HepG2 (cell line): Measurements from ENCODE around the gene FRAS1. TPM values are rescaled to one million over a fixed set of nuclear protein-coding genes. Genes with fewer than 3 reads are reported as not detected.

ENCODE experiments used
- ATAC-seq: fragments of 200-7000 bp; cut with Tn5 transposase; 3 replicates; pipeline ENCODE4 v1.9.1; 2020; ENCODE audit warnings: mild to moderate bottlenecking, moderate library complexity
- BruUV-seq: library from RNA; stranded (reverse); fragments of 400-500 nt; replicated peaks from 2 replicates; lab custom pipeline; 2021; lab: Mats Ljungman, UMichigan
- CTCF ChIA-PET: fragments of 300-600 bp; formaldehyde crosslinking; extraction: SDS; loops from one replicate; lab custom pipeline; 2021; ENCODE audit warnings: low total read pairs, inconsistent platforms, low intra/inter-chr PET ratio; lab: Yijun Ruan, JAX
- POLR2A ChIA-PET: fragments of 350-600 bp; sonication (Branson Sonifier 250); formaldehyde crosslinking; loops from one replicate; lab custom pipeline; 2020; ENCODE audit warnings: antibody characterized with exemption, inconsistent platforms; lab: Yijun Ruan, JAX
- DNase-seq: peaks from one replicate; pipeline ENCODE4 v3.0.0-alpha.2; 2015; ENCODE audit warnings: low spot score
- FAIRE-seq: peaks from 3 replicates; lab custom pipeline; 2011; peaks lifted over from hg19 to GRCh38; lab: Jason Lieb, UNC
- H2AFZ ChIP-seq: one replicate; pipeline ENCODE4 v1.6.1; 2011; ENCODE audit warnings: low read length, inconsistent platforms
- H3K27ac ChIP-seq: fragments of 300-600 bp; 3 replicates; pipeline ENCODE4 v1.8.0; 2011; ENCODE audit warnings: mixed run types, mild to moderate bottlenecking, mixed read lengths, low read length, inconsistent platforms; ENCODE audit not compliant: insufficient read depth; ENCODE audit errors: extremely low read length
- H3K27me3 ChIP-seq, 2 experiments: fragments of 200-600 bp in 1 of 2; 2 replicates in 1 of 2; 3 replicates in 1 of 2; pipeline versions ENCODE4 v1.6.0 to v1.8.0; 2011; ENCODE audit warnings: low read length in 2 of 2, mild to moderate bottlenecking in 2 of 2, moderate library complexity in 2 of 2, inconsistent platforms in 1 of 2; ENCODE audit not compliant: insufficient read depth in 2 of 2, control insufficient read depth in 1 of 2
- H3K36me3 ChIP-seq, 2 experiments: fragments of 200-600 bp in 1 of 2; replicated peaks in 1 of 2; 2 replicates in 1 of 2; 3 replicates in 1 of 2; pipeline versions ENCODE4 v1.5.1 to v1.8.0; 2011; ENCODE audit warnings: low read length in 2 of 2, inconsistent platforms in 1 of 2; ENCODE audit not compliant: insufficient read depth in 2 of 2, control insufficient read depth in 1 of 2
- H3K4me1 ChIP-seq: 2 replicates; pipeline ENCODE4 v1.5.1; 2012; ENCODE audit warnings: low read length, inconsistent platforms; ENCODE audit not compliant: insufficient read depth
- H3K4me2 ChIP-seq: 2 replicates; pipeline ENCODE4 v1.6.0; 2011; ENCODE audit warnings: low read depth, low read length, inconsistent platforms
- H3K4me3 ChIP-seq, 3 experiments: fragments of 200-600 bp in 1 of 3; sonication (generic), shearing (Covaris generic) in 1 of 3; replicated peaks in 1 of 3; 2 replicates each; pipeline ENCODE4 v1.5.1; 2011 to 2016; ENCODE audit warnings: low read length in 3 of 3, inconsistent platforms in 2 of 3, low read depth in 2 of 3, mild to moderate bottlenecking in 2 of 3, control low read depth in 1 of 3, mixed read lengths in 1 of 3; ENCODE audit not compliant: insufficient read depth in 1 of 3
- H3K79me2 ChIP-seq: one replicate; pipeline ENCODE4 v1.6.1; 2011; ENCODE audit warnings: low read length, inconsistent platforms; ENCODE audit not compliant: insufficient read depth
- H3K9ac ChIP-seq: 2 replicates; pipeline ENCODE4 v1.6.0; 2011; ENCODE audit warnings: mild to moderate bottlenecking, low read depth, low read length, inconsistent platforms; ENCODE audit not compliant: insufficient read depth
- H3K9me3 ChIP-seq: 2 replicates; pipeline ENCODE4 v1.5.1; 2012; ENCODE audit warnings: mild to moderate bottlenecking, low read length
- H4K20me1 ChIP-seq: 2 replicates; pipeline ENCODE4 v1.6.0; 2011; ENCODE audit warnings: inconsistent platforms, mild to moderate bottlenecking, low read length, moderate library complexity; ENCODE audit not compliant: insufficient read depth
- ISX ChIP-seq: sonication (generic); formaldehyde crosslinking; conservative IDR thresholded peaks from 2 replicates; pipeline ENCODE4 v1.5.0; 2020; ENCODE audit warnings: missing genetic modification reagents
- SOX5 ChIP-seq: IDR thresholded peaks from 2 replicates; pipeline ENCODE4 v1.6.1; 2016; ENCODE audit warnings: borderline replicate concordance
- ZNF879 ChIP-seq: sonication (generic); formaldehyde crosslinking; IDR thresholded peaks from 2 replicates; pipeline ENCODE4 v1.8.1; 2023; ENCODE audit warnings: missing genetic modification reagents
- WGBS: methylation state at CpG from one replicate; pipeline ENCODE4 v1.1.6; 2017; ENCODE audit warnings: low lambda C conversion rate; 5-methylcytosine and 5-hydroxymethylcytosine counted together
- in situ Hi-C: cut with HindIII; loops from 2 replicates; pipeline ENCODE4 v1.10.0; 2017; ENCODE audit warnings: low pct_unique_long_range_greater_than_20kb; ENCODE audit not compliant: extremely low pct_ligation_motif_present
- intact Hi-C: fragments of 100-400 bp; cut with micrococcal nuclease; formaldehyde crosslinking; loops from one replicate; pipeline ENCODE4 v1.10.0; 2022; ENCODE audit not compliant: unreplicated experiment
- polyA plus RNA-seq, 8 experiments: library from polyadenylated mRNA; depleted of rRNA in 3 of 8; stranded (reverse) in 7 of 8; unstranded in 1 of 8; fragments of >200 nt; fragmentation: Illumina TruSeq in 4 of 8; extraction: Trizol in 4 of 8; gene quantifications; 2 replicates each; pipeline versions ENCODE4 v1.2.1 to v1.2.3, GENCODE V29; 2011 to 2016; ENCODE audit warnings: low read depth in 4 of 8, missing spikeins in 1 of 8, mixed read lengths in 1 of 8; ENCODE audit not compliant: insufficient read depth in 1 of 8
- total RNA-seq, 5 experiments: library from RNA; depleted of rRNA; stranded (reverse); fragments of >200 nt; fragmentation: Illumina TruSeq; extraction: Trizol; gene quantifications; 2 replicates each; pipeline ENCODE4 v1.2.3, GENCODE V29; 2016; ENCODE audit warnings: low read depth in 1 of 5
- TF ChIP-seq, protein P1 (sequence below): sonication (generic); formaldehyde crosslinking; IDR thresholded peaks from 2 replicates; pipeline ENCODE4; 2020; ENCODE audit warnings: missing genetic modification reagents, mild to moderate bottlenecking, borderline replicate concordance

The FRAS1 gene
- total and polyA plus RNA-seq, 2 of the 13 experiments (the other 11 are each of a cell fraction or from before 2014, with no cell fraction given) = 22.5 to 31.6 TPM

DNA sequence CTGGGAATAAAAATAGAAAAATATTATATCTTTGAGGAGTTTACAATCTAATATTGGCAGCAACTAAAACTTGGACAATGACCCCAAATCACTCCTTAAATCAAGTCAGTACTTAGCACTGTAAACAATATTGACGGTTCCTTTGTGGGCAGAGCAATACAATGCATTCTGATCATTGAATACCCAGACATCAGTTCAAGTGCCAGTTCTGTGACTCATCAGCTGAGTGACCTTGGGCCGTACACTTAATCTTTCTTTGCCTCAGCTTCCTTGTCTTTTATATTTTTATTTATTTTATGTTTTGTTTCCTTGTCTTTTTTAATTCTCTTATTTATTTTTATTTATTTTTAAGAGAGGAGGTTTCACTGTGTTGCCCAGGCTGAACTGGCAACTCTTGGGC is 382.2 kb downstream of the FRAS1 start:
- Histone ChIP-seq H3K4me2 (no peak overlapping the region), H3K9ac (no peak overlapping the region), H3K9me3 (no peaks in the 10 kb centered on the region), H3K4me1 (no peaks in the 10 kb centered on the region), H2AFZ (no peak overlapping the region), H3K27ac (no peak overlapping the region), H3K36me3 (peaks cover 12 to 38% of the 10 kb centered on the region in 2 experiments), H3K27me3 (no peaks in the 10 kb centered on the region), H4K20me1 (no peaks in the 10 kb centered on the region), H3K79me2 (no peaks in the 10 kb centered on the region), H3K4me3 (no peak overlapping the region)
- ChIA-PET CTCF (no interaction called here), POLR2A (no interaction called here)
- no peak for TF ChIP-seq SOX5 (CRISPR knock-in tag)
- no peak for TF ChIP-seq ISX (CRISPR knock-in tag)
- 78% methylated on average over 2 of the region's 2 CpGs for WGBS
- in situ Hi-C loops (no loop called here), intact Hi-C loops (no loop called here)
- no peak for ATAC-seq
- DNase-seq = no peak
- no peak for FAIRE-seq
- BruUV-seq = no TSS peak

DNA sequence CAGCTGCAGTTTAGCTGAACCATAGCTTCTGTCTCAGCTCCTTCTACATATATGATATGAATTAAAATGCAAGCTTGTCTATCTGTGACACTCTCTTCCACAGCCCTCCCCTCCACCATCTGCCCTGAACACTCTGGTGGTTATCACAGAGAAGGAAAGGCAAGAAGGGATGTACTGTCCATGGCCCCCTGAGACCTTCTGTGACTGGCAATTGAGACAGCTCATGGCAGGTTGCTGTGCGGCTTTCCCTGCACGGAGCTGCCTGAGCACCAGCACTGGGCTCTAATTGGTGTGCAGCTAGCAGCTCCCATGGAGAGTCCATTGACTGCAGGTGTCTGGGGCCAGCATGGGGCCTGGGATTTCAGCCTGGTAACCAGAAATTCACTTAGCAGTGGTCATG is 384.6 kb downstream of the FRAS1 start:
- H3K4me2 ChIP-seq = no peak overlapping the region
- DNase-seq (no peak), FAIRE-seq (no peak), ATAC-seq (no peak)
- no peaks in the 10 kb centered on the region for H4K20me1 ChIP-seq
- H3K36me3 ChIP-seq = peaks cover 15 to 59% of the 10 kb centered on the region in 2 experiments
- no peaks in the 10 kb centered on the region for H3K27me3 ChIP-seq
- whole genome bisulfite sequencing = 100% methylated on average over 2 of the region's 2 CpGs
- intact Hi-C loops = no loop called here
- H3K9ac ChIP-seq = no peak overlapping the region
- no peak overlapping the region for H2AFZ ChIP-seq
- TF ChIP-seq, protein P1, sequence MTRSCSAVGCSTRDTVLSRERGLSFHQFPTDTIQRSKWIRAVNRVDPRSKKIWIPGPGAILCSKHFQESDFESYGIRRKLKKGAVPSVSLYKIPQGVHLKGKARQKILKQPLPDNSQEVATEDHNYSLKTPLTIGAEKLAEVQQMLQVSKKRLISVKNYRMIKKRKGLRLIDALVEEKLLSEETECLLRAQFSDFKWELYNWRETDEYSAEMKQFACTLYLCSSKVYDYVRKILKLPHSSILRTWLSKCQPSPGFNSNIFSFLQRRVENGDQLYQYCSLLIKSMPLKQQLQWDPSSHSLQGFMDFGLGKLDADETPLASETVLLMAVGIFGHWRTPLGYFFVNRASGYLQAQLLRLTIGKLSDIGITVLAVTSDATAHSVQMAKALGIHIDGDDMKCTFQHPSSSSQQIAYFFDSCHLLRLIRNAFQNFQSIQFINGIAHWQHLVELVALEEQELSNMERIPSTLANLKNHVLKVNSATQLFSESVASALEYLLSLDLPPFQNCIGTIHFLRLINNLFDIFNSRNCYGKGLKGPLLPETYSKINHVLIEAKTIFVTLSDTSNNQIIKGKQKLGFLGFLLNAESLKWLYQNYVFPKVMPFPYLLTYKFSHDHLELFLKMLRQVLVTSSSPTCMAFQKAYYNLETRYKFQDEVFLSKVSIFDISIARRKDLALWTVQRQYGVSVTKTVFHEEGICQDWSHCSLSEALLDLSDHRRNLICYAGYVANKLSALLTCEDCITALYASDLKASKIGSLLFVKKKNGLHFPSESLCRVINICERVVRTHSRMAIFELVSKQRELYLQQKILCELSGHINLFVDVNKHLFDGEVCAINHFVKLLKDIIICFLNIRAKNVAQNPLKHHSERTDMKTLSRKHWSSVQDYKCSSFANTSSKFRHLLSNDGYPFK (CRISPR knock-in tag) = no peak
- no peak for TF ChIP-seq ZNF879
- no TSS peak for BruUV-seq
- CTCF ChIA-PET = no interaction called here
- POLR2A ChIA-PET = no interaction called here
- no peak overlapping the region for H3K4me3 ChIP-seq
- no peak overlapping the region for H3K27ac ChIP-seq
- no peaks in the 10 kb centered on the region for H3K79me2 ChIP-seq
- in situ Hi-C loops = no loop called here
- H3K4me1 ChIP-seq = no peaks in the 10 kb centered on the region
- no peaks in the 10 kb centered on the region for H3K9me3 ChIP-seq
